Natural killer cell (primary cell): ENCODE data around the gene ZNF529. TPM values are rescaled to one million over a fixed set of nuclear protein-coding genes. Genes with fewer than 3 reads are reported as not detected.

Experiments used
- ATAC-seq, 3 donors: fragments of 150-1000 bp in 2 of 3; fragments of 200-7000 bp in 1 of 3; cut with Tn5 transposase; 1 replicate in 1 of 3; 2 replicates in 2 of 3; pipeline ENCODE4 v1.10.0; 2021; ENCODE audit warnings: mild to moderate bottlenecking in 2 of 3, moderate library complexity in 2 of 3
- DNase-seq, 2 donors: peaks; one replicate each; pipeline versions ENCODE4 v3.0.0 to v3.0.0-alpha.2; 2013 to 2021; ENCODE audit warnings: mixed read lengths in 1 of 2
- H3K27ac ChIP-seq: one replicate; pipeline ENCODE4 v1.5.1; 2013; ENCODE audit warnings: mild to moderate bottlenecking, low read length
- H3K27me3 ChIP-seq: one replicate; pipeline ENCODE4 v1.6.1; 2013; ENCODE audit warnings: low read length; ENCODE audit not compliant: control insufficient read depth, insufficient read depth
- H3K36me3 ChIP-seq: one replicate; pipeline ENCODE4 v1.6.1; 2013; ENCODE audit warnings: low read length; ENCODE audit not compliant: control insufficient read depth, insufficient read depth
- H3K4me1 ChIP-seq: one replicate; pipeline ENCODE4 v1.6.1; 2013; ENCODE audit warnings: low read length; ENCODE audit not compliant: control insufficient read depth, insufficient read depth
- H3K4me3 ChIP-seq: one replicate; pipeline ENCODE4 v1.5.1; 2013; ENCODE audit warnings: low read length
- H3K9me3 ChIP-seq: one replicate; pipeline ENCODE4 v1.6.1; 2013; ENCODE audit warnings: low read length; ENCODE audit not compliant: control insufficient read depth, insufficient read depth
- H3K27ac Mint-ChIP-seq, 2 donors: one replicate each; pipeline ENCODE4 v1.8.0; 2022; ENCODE audit warnings: mild to moderate bottlenecking in 2 of 2, mixed read lengths in 2 of 2, moderate library complexity in 1 of 2
- H3K27me3 Mint-ChIP-seq, 2 donors: one replicate each; pipeline ENCODE4 v1.8.0; 2022; ENCODE audit warnings: low read depth in 2 of 2, mixed read lengths in 2 of 2
- H3K36me3 Mint-ChIP-seq: one replicate; pipeline ENCODE4 v1.8.0; 2022; ENCODE audit warnings: mixed read lengths
- H3K4me1 Mint-ChIP-seq, 2 donors: one replicate each; pipeline ENCODE4 v1.8.0; 2022; ENCODE audit warnings: mixed read lengths in 2 of 2
- H3K4me3 Mint-ChIP-seq: one replicate; pipeline ENCODE4 v1.8.0; 2022; ENCODE audit warnings: mild to moderate bottlenecking, moderate library complexity, mixed read lengths
- H3K9me3 Mint-ChIP-seq, 2 donors: one replicate each; pipeline ENCODE4 v1.8.0; 2022; ENCODE audit warnings: mixed read lengths in 2 of 2
- WGBS: methylation state at CpG from one replicate; pipeline ENCODE4 v1.1.7; 2013; ENCODE audit warnings: missing lambda C conversion rate; ENCODE audit not compliant: insufficient coverage; 5-methylcytosine and 5-hydroxymethylcytosine counted together
- intact Hi-C: fragments of 100-400 bp; cut with micrococcal nuclease; formaldehyde crosslinking; loops from one replicate; pipeline ENCODE4 v1.14.2; 2022
- total RNA-seq, 4 donors: library from RNA; stranded (reverse); fragments of 120-200 nt in 1 of 4; gene quantifications; one replicate each; pipeline versions ENCODE4 v1.2.3 to v1.2.4, GENCODE V29; 2013 to 2022
- TF ChIP-seq, protein P1 (sequence below): fragments of 200-600 bp; IDR thresholded peaks from one replicate; pipeline ENCODE4 v1.8.0; 2022; ENCODE audit warnings: antibody characterized with exemption

The ZNF529 gene
- total RNA-seq, 3 donors from 2014 or later (not counting 1 experiment from before 2014, with no cell fraction given): 23.5 to 36.4 (median 29.2) TPM

DNA sequence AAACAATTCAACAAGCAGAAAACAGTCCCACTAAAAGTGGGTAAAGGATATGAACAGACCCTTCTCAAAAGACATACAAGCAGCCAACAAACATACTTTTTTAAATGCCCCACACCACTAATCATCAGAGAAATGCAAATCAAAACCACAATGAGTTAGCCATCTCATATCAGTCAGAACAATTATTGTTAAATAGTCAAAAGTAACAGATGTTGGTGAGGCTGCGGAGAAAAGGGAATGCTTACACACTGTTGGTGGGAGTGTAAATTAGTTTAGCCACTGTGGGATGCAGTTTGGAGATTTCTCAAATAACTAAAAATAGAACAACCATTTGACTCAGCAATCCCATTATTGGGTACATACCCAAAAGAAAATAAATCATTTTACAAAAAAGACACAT lies 8.7 kb downstream of the ZNF529 start:
- Histone ChIP-seq H3K4me1 (no peaks in the 10 kb centered on the region), H3K9me3 (peaks cover 35% of the 10 kb centered on the region)
- intact Hi-C loops: no loop called here

DNA sequence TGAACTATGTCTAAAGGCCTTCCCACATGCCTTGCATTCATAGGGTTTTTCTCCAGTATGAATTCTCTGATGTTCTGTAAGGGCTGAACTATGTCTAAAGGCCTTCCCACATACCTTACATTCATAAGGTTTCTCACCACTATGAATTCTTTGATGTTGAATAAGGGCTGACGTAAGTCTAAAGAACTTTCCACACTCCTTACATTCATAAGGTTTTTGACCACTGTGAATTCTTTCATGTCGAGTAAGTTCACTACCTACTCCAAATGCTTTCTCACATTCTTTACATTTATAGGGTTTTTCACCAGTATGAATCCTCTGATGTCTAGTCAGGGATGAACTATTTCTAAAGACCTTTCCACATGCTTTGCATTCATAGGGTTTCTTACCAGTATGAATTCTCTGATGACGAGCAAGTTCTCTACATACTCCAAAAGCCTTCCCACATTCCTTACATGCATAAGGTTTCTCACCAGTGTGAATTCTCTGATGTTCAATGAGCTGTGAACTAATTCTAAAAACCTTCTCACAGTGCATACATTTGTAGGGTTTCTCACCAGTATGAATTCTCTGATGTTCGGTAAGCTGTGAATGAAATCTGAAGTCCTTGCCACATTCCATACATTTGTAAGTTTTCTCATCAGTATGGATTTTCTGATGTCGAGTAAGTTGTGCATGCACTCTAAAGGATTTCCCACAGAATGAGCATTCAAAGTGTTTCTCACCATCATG lies 25.9 kb downstream of the ZNF529 start:
- H3K36me3 Mint-ChIP-seq: peaks cover 84% of the 10 kb centered on the region
- H3K4me3 Mint-ChIP-seq: no peak overlapping the region
- Histone ChIP-seq H3K9me3 (peaks cover 34% of the 10 kb centered on the region), H3K36me3 (peaks cover 65% of the 10 kb centered on the region), H3K27me3 (no peaks in the 10 kb centered on the region), H3K27ac (no peak overlapping the region), H3K4me1 (no peaks in the 10 kb centered on the region), H3K4me3 (no peak overlapping the region)
- H3K27me3 Mint-ChIP-seq: no peaks in the 10 kb centered on the region
- ATAC-seq (no peak), DNase-seq (peak in 1 of 2 donors; percentile 7)
- no peaks in the 10 kb centered on the region for H3K4me1 Mint-ChIP-seq
- intact Hi-C loops: no loop called here
- TF ChIP-seq, protein P1, sequence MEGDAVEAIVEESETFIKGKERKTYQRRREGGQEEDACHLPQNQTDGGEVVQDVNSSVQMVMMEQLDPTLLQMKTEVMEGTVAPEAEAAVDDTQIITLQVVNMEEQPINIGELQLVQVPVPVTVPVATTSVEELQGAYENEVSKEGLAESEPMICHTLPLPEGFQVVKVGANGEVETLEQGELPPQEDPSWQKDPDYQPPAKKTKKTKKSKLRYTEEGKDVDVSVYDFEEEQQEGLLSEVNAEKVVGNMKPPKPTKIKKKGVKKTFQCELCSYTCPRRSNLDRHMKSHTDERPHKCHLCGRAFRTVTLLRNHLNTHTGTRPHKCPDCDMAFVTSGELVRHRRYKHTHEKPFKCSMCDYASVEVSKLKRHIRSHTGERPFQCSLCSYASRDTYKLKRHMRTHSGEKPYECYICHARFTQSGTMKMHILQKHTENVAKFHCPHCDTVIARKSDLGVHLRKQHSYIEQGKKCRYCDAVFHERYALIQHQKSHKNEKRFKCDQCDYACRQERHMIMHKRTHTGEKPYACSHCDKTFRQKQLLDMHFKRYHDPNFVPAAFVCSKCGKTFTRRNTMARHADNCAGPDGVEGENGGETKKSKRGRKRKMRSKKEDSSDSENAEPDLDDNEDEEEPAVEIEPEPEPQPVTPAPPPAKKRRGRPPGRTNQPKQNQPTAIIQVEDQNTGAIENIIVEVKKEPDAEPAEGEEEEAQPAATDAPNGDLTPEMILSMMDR: no peak
- H3K27ac Mint-ChIP-seq: no peak overlapping the region
- 98% methylated on average over 5 of the region's 5 CpGs for WGBS
- H3K9me3 Mint-ChIP-seq: peaks cover 28 to 46% of the 10 kb centered on the region in 2 donors

More for the DNA sequence above, 8.7 kb downstream of the ZNF529 start:
- 100% methylated on average over 1 of the region's 1 CpG for WGBS
- Mint-ChIP-seq H3K4me1 (peaks cover 7 to 25% of the 10 kb centered on the region in 2 donors), H3K9me3 (peaks cover 2 to 18% of the 10 kb centered on the region in 2 donors), H3K27me3 (no peaks in the 10 kb centered on the region), H3K36me3 (peaks cover 60% of the 10 kb centered on the region), H3K27ac (no peak overlapping the region), H3K4me3 (no peak overlapping the region)
- TF ChIP-seq, protein P1: no peak
- DNase-seq (no peak), ATAC-seq (no peak)
- Histone ChIP-seq H3K27me3 (no peaks in the 10 kb centered on the region), H3K36me3 (peaks cover 14% of the 10 kb centered on the region), H3K27ac (no peak overlapping the region), H3K4me3 (no peak overlapping the region)

DNA sequence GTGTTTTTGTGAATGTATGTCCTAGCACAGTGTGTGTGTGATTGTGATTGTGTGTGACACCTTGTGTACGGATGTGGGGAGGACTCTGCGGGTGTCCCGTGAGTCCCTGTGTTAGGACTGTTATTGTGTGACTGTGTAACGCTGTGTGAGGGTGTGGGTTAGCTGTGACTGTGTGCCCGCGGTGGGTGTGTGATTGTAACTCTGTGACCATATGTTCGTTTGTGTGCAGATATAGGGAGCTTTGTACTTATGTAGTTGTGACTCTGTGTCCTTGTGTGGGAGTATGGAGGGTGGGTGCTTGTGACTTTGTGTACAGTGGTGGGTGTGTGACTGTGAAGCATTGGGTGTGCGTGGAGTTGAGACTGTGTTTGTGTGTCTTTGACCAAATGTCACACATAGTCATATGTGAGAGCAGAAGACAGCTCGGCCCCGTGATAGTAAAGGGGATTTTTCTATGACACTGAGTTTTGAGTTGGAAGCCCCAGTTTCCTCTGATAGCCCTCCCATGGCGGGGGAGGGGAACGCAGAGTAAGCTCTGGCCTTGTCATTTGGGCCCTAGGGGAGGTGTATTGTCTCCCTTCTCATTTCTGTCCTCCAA lies 44.1 kb downstream of the ZNF529 start:
- 15% methylated on average over 11 of the region's 12 CpGs for WGBS
- Mint-ChIP-seq H3K9me3 (peaks cover 0 to 4% of the 10 kb centered on the region in 2 donors), H3K27ac (peak overlapping the region; percentile 94 to 99), H3K36me3 (peaks cover 8% of the 10 kb centered on the region), H3K27me3 (no peaks in the 10 kb centered on the region), H3K4me3 (peak overlapping the region; percentile 97), H3K4me1 (peaks cover 27 to 30% of the 10 kb centered on the region in 2 donors)
- ATAC-seq (peak; percentile 57 to 79 (median 59)), DNase-seq (peak; percentile 65 to 68)
- Histone ChIP-seq H3K27me3 (no peaks in the 10 kb centered on the region), H3K9me3 (peaks cover 8% of the 10 kb centered on the region), H3K27ac (peak overlapping the region; percentile 93), H3K36me3 (peaks cover 7% of the 10 kb centered on the region), H3K4me1 (peaks cover 17% of the 10 kb centered on the region), H3K4me3 (peak overlapping the region; percentile 76)
- intact Hi-C loops: loop anchor here (1.0 to 2.0 kb wide), 11 partner anchors 40 to 1065 kb away; partner anchors contain the start of genes ZNF345, ZNF382, ZNF461 and ZNF527
- TF ChIP-seq, protein P1: no peak
